Chondrocyte (in vitro differentiated cells): Measurements from ENCODE around the gene DAD1. TPM values are rescaled to one million over a fixed set of nuclear protein-coding genes. Genes with fewer than 3 reads are reported as not detected.
"Not testable (repeated sequence)": the region's sequence is repeated elsewhere in the genome, so short reads cannot be mapped to it uniquely, and the experiment has no call there.

Experiments
- DNase-seq: peaks from one replicate; pipeline ENCODE4 v3.0.0; 2021; ENCODE audit warnings: mixed read lengths, low spot score
- H3K27ac Mint-ChIP-seq: one replicate; pipeline ENCODE4 v1.8.0; 2021; ENCODE audit warnings: mild to moderate bottlenecking, moderate library complexity, mixed read lengths; ENCODE audit not compliant: unreplicated experiment
- H3K27me3 Mint-ChIP-seq: 2 replicates; pipeline ENCODE4 v1.8.0; 2021; ENCODE audit warnings: low read depth, mixed read lengths
- H3K36me3 Mint-ChIP-seq: 2 replicates; pipeline ENCODE4 v1.8.0; 2021; ENCODE audit warnings: low read depth, mixed read lengths
- H3K4me1 Mint-ChIP-seq: 2 replicates; pipeline ENCODE4 v1.8.0; 2021; ENCODE audit warnings: low read depth, mild to moderate bottlenecking, mixed read lengths
- H3K4me3 Mint-ChIP-seq: one replicate; pipeline ENCODE4 v1.8.0; 2021; ENCODE audit warnings: mild to moderate bottlenecking, moderate library complexity, mixed read lengths; ENCODE audit not compliant: unreplicated experiment
- H3K9me3 Mint-ChIP-seq: 2 replicates; pipeline ENCODE4 v1.8.0; 2021; ENCODE audit warnings: low read depth, mixed read lengths
- CTCF ChIP-seq: fragments of 200-600 bp; sonication (generic); IDR thresholded peaks from 2 replicates; pipeline ENCODE4 v1.5.0; 2021; ENCODE audit warnings: antibody characterized with exemption, mild to moderate bottlenecking, moderate library complexity
- total RNA-seq: library from RNA; stranded (reverse); gene quantifications from 3 replicates; pipeline ENCODE4 v1.2.1, GENCODE V29; 2021

DAD1 gene
- total RNA-seq, 1 donor from 2014 or later = 248 TPM

DNA sequence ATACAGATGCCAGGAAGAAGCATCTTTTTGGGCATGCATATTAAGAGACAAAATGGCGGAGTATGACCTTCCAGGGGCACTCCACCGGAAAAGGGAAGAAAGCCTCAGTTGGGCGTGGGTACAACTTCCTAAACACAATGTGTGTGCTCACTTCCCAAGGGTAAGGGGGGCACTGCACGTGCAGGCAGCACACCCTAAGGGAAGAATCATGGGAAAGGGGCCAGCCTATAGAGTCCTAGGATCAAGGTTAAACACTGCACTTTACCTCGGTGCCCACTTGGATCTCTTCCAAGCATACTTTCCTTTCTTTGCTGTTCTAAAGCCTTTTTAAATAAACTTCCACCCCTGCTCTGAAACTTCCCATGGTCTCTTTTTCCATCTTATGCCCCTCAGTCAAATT lies 40.3 kb upstream of the DAD1 start:
- peaks cover 7% of the 10 kb centered on the region for H3K9me3 Mint-ChIP-seq
- peaks cover 7% of the 10 kb centered on the region for H3K36me3 Mint-ChIP-seq
- peak overlapping the region; percentile 91 for H3K27ac Mint-ChIP-seq
- H3K27me3 Mint-ChIP-seq = no peaks in the 10 kb centered on the region
- peaks cover 27% of the 10 kb centered on the region for H3K4me1 Mint-ChIP-seq
- no peak for DNase-seq
- no peak overlapping the region for H3K4me3 Mint-ChIP-seq
- no peak for TF ChIP-seq CTCF

DNA sequence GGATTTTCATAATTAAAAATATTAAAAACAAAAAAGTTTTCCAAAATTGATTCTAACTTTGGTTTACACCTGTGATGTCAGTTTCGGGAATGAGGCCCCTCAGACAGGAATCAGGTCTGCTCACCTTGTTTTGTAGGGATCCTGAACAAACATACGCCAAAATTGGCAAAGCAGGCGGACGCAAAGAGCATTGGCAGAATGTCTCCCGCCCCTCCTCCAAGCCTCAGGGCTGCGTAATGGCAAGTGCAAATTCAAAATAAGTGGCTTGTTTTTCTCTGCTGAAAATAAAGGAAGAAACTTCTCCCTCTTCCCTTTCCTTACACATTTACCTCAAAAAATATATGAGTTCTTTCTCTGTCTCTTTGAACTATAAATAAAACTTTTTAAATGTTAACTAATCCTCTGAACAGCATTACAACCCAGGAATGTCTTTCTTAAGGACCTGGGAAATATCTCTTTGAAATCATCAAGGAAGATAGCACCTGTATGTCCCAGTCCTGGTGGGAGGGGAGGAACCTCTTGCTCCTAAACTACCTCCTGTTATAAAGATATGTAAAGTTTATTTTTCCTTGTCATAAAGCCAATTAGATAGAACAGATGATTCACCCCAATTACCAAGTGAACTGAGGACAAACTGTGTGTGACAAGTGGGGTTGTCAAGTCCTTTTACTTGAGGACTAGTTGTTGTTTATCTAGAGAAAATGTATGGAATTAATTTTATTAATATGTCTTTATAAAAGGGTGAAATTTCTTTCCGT lies 38.7 kb upstream of the DAD1 start:
- Mint-ChIP-seq H3K27me3 (no peaks in the 10 kb centered on the region), H3K4me3 (no peak overlapping the region), H3K4me1 (peaks cover 34% of the 10 kb centered on the region), H3K9me3 (peaks cover 7% of the 10 kb centered on the region), H3K36me3 (peaks cover 4% of the 10 kb centered on the region), H3K27ac (no peak overlapping the region)
- TF ChIP-seq CTCF = no peak
- DNase-seq = no peak

DNA sequence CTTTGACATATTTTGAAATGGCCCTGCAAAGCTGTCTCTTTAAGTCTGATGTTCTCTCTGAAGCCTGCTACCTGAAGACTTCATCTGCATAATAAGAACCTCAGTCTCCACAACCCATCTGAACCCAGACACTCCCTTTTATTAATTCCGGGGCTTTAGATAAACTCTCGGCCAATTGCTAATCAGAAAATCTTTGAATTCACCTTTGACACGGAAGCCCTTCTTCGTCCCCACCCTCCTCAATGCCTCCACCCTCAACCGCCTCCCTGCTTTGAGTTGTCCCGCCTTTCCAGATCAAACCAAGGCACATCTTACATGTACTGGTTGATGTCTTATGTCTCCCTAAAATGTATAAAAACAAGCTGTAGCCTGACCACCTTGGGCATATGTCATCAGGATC lies 37.6 kb upstream of the DAD1 start:
- H3K27ac Mint-ChIP-seq = no peak overlapping the region
- H3K36me3 Mint-ChIP-seq = peaks cover 4% of the 10 kb centered on the region
- H3K4me1 Mint-ChIP-seq = peaks cover 44% of the 10 kb centered on the region
- no peak for DNase-seq
- no peak for TF ChIP-seq CTCF
- H3K4me3 Mint-ChIP-seq = no peak overlapping the region
- H3K27me3 Mint-ChIP-seq = no peaks in the 10 kb centered on the region
- peaks cover 10% of the 10 kb centered on the region for H3K9me3 Mint-ChIP-seq

- no peak for TF ChIP-seq CTCF
- H3K9me3 Mint-ChIP-seq = peaks cover 10% of the 10 kb centered on the region
Measured at GRCh38 chr14:22623047-22623446, 34.0 kb upstream of the DAD1 start.

DNA sequence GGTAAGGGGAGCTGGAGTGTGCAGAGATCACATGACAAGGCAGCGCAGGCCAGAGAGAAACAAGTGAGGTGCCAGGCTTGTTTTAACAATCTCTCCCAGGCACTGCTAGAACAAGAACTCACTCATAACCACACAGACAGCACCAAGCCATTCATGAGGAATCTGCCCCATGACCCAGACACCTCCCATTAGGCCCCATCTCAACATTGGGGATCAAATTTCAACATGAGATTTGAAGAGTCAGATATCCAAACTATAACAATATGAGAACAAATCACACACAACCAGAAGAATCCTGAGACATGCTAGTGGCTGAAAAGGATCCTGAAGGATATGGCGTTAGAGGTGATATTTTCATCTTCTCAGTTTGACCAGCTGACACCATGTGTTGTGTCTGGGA lies 33.2 kb upstream of the DAD1 start:
- peak overlapping the region; percentile 83 for H3K27ac Mint-ChIP-seq
- no peak for TF ChIP-seq CTCF
- DNase-seq = no peak

More at GRCh38 chr14:22623047-22623446, 34.0 kb upstream of the DAD1 start:
- DNase-seq = no peak
- peaks cover 24% of the 10 kb centered on the region for H3K4me1 Mint-ChIP-seq
- H3K36me3 Mint-ChIP-seq = peaks cover 1% of the 10 kb centered on the region
- H3K4me3 Mint-ChIP-seq = no peak overlapping the region
- no peaks in the 10 kb centered on the region for H3K27me3 Mint-ChIP-seq
- no peak overlapping the region for H3K27ac Mint-ChIP-seq

DNA sequence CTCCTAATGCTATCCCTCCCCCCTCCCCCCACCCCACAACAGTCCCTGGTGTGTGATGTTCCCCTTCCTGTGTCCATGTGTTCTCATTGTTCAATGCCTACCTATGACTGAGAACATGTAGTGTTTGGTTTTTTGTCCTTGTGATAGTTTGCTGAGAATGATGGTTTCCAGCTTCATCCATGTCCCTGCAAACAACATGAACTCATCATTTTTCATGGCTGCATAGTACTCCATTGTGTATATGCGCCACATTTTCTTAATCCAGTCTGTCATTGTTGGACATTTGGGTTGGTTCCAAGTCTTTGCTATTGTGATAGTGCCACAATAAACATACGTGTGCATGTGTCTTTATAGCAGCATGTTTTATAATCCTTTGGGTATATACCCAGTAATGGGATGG lies 26.7 kb upstream of the DAD1 start:
- H3K4me1 Mint-ChIP-seq = peaks cover 44% of the 10 kb centered on the region
- not testable (repeated sequence) for H3K27ac Mint-ChIP-seq, H3K4me3 Mint-ChIP-seq, H3K27me3 Mint-ChIP-seq, DNase-seq, H3K9me3 Mint-ChIP-seq
- H3K36me3 Mint-ChIP-seq = peaks cover 13% of the 10 kb centered on the region

More for the DNA sequence above, 33.2 kb upstream of the DAD1 start:
- H3K9me3 Mint-ChIP-seq = peaks cover 11% of the 10 kb centered on the region
- peaks cover 22% of the 10 kb centered on the region for H3K4me1 Mint-ChIP-seq
- H3K36me3 Mint-ChIP-seq = peaks cover 1% of the 10 kb centered on the region
- no peak overlapping the region for H3K4me3 Mint-ChIP-seq
- H3K27me3 Mint-ChIP-seq = no peaks in the 10 kb centered on the region
